OCI-LY7 (cell line): ENCODE data around the gene CD74. TPM values are rescaled to one million over a fixed set of nuclear protein-coding genes. Genes with fewer than 3 reads are reported as not detected.

ENCODE experiments used
- BruUV-seq: library from RNA; stranded (reverse); fragments of 400-500 nt; replicated peaks from 2 replicates; lab custom pipeline; 2021; lab: Mats Ljungman, UMichigan
- CTCF ChIA-PET: fragments of 300-600 bp; sonication (Branson Sonifier 250); formaldehyde crosslinking; loops from one replicate; lab custom pipeline; 2022; ENCODE audit warnings: antibody characterized with exemption; ENCODE audit not compliant: unreplicated experiment; lab: Charles Lee
- POLR2A ChIA-PET: fragments of 300-600 bp; sonication (Branson Sonifier 250); formaldehyde crosslinking; loops from one replicate; lab custom pipeline; 2022; ENCODE audit warnings: antibody characterized with exemption; lab: Charles Lee
- DNase-seq: peaks from one replicate; pipeline ENCODE4 v3.0.0-alpha.2; 2015; ENCODE audit warnings: low spot score
- H2AFZ ChIP-seq: fragments of 200-600 bp; sonication (generic), shearing (Covaris generic); 2 replicates; pipeline ENCODE4 v1.6.1; 2014; ENCODE audit warnings: mild to moderate bottlenecking, antibody characterized with exemption, low read length, moderate library complexity
- H3K27ac ChIP-seq: fragments of 200-600 bp; sonication (generic); 2 replicates; pipeline ENCODE4 v1.5.1; 2014; ENCODE audit warnings: mixed run types, low read depth, mild to moderate bottlenecking, moderate library complexity, low read length, inconsistent platforms; ENCODE audit not compliant: poor library complexity, severe bottlenecking
- H3K36me3 ChIP-seq: fragments of 200-600 bp; sonication (generic); 2 replicates; pipeline ENCODE4 v1.6.1; 2014; ENCODE audit warnings: mild to moderate bottlenecking, antibody characterized with exemption, low read length, moderate library complexity, mixed read lengths; ENCODE audit not compliant: insufficient read depth
- H3K4me1 ChIP-seq: fragments of 200-600 bp; sonication (generic); 2 replicates; pipeline ENCODE4 v1.5.1; 2014; ENCODE audit warnings: mild to moderate bottlenecking, low read length; ENCODE audit not compliant: insufficient read depth, poor library complexity, severe bottlenecking
- H3K4me2 ChIP-seq: fragments of 200-600 bp; sonication (generic); 2 replicates; pipeline ENCODE4 v1.6.1; 2014; ENCODE audit warnings: mild to moderate bottlenecking, low read length
- H3K4me3 ChIP-seq: fragments of 200-600 bp; sonication (generic); 2 replicates; pipeline ENCODE4 v1.5.1; 2014; ENCODE audit warnings: mild to moderate bottlenecking, low read depth, low read length; ENCODE audit not compliant: poor library complexity, severe bottlenecking
- H3K79me2 ChIP-seq: fragments of 200-600 bp; sonication (generic); 2 replicates; pipeline ENCODE4 v1.6.1; 2016; ENCODE audit warnings: low read depth, mild to moderate bottlenecking, low read length, moderate library complexity, mixed read lengths; ENCODE audit not compliant: insufficient read depth
- H3K9me2 ChIP-seq: fragments of 200-600 bp; sonication (generic); 2 replicates; pipeline ENCODE4 v1.6.1; 2016; ENCODE audit warnings: mild to moderate bottlenecking, low read length, mixed read lengths; ENCODE audit not compliant: insufficient read depth
- H3K9me3 ChIP-seq: fragments of 200-600 bp; sonication (generic); 2 replicates; pipeline ENCODE4 v1.6.1; 2014; ENCODE audit warnings: mild to moderate bottlenecking, mixed run types, low read length, mixed read lengths
- H4K20me1 ChIP-seq: fragments of 200-600 bp; sonication (generic); 2 replicates; pipeline ENCODE4 v1.6.1; 2014; ENCODE audit warnings: mild to moderate bottlenecking, antibody characterized with exemption, low read length, moderate library complexity, mixed read lengths; ENCODE audit not compliant: insufficient read depth
- CTCF ChIP-seq: fragments of 200-600 bp; sonication (generic); conservative IDR thresholded peaks from 2 replicates; pipeline ENCODE4 v1.5.1; 2014; ENCODE audit warnings: mild to moderate bottlenecking, antibody characterized with exemption, low read length, moderate library complexity, mixed read lengths
- EZH2phosphoT487 ChIP-seq: fragments of 200-600 bp; sonication (generic); IDR thresholded peaks from 2 replicates; pipeline ENCODE4 v1.6.1; 2018; ENCODE audit warnings: low read depth, borderline replicate concordance, mild to moderate bottlenecking, mixed run types, antibody characterized with exemption, low read length, moderate library complexity, mixed read lengths
- intact Hi-C: fragments of 100-400 bp; cut with micrococcal nuclease; formaldehyde crosslinking; loops from one replicate; pipeline ENCODE4 v1.10.0; 2022; ENCODE audit not compliant: unreplicated experiment
- total RNA-seq, 2 experiments: library from RNA; depleted of rRNA in 1 of 2; stranded (reverse); fragments of >200 nt in 1 of 2; shearing (Covaris generic) in 1 of 2; gene quantifications; 2 replicates each; pipeline ENCODE4 v1.2.3, GENCODE V29; 2014 to 2022

The CD74 gene
- total RNA-seq, 2 experiments from 2014 or later, result 1,759 to 3,686 TPM

- Histone ChIP-seq H3K4me1 (peaks cover 10% of the 10 kb centered on the region), H2AFZ (no peak overlapping the region), H3K9me2 (no peaks in the 10 kb centered on the region), H3K27ac (no peak overlapping the region), H3K4me3 (no peak overlapping the region), H3K36me3 (peaks cover 98% of the 10 kb centered on the region), H3K79me2 (no peaks in the 10 kb centered on the region), H4K20me1 (no peaks in the 10 kb centered on the region), H3K4me2 (no peak overlapping the region), H3K9me3 (no peaks in the 10 kb centered on the region)
- POLR2A ChIA-PET, result interaction anchor here (1.2 kb wide), 1 partner anchor 31 kb away, joined by 3 read pairs; no protein-coding TSS in a partner anchor
- TF ChIP-seq CTCF (no peak), EZH2phosphoT487 (no peak)
- intact Hi-C loops, result no loop called here
- BruUV-seq, result no TSS peak
- CTCF ChIA-PET, result no interaction called here
- no peak for DNase-seq
Observed at GRCh38 chr5:150394131-150394530, 18.6 kb downstream of the CD74 start.

- POLR2A ChIA-PET, result no interaction called here
- CTCF ChIA-PET, result no interaction called here
- no TSS peak for BruUV-seq
- peaks cover 98% of the 10 kb centered on the region for H3K36me3 ChIP-seq
- H4K20me1 ChIP-seq, result no peaks in the 10 kb centered on the region
- no peaks in the 10 kb centered on the region for H3K9me2 ChIP-seq
- no peak overlapping the region for H3K4me3 ChIP-seq
- no peaks in the 10 kb centered on the region for H3K4me1 ChIP-seq
- no peaks in the 10 kb centered on the region for H3K79me2 ChIP-seq
- no peaks in the 10 kb centered on the region for H3K9me3 ChIP-seq
- DNase-seq, result no peak
- intact Hi-C loops, result no loop called here
- H2AFZ ChIP-seq, result no peak overlapping the region
- no peak overlapping the region for H3K4me2 ChIP-seq
- no peak overlapping the region for H3K27ac ChIP-seq
- TF ChIP-seq CTCF, result no peak
- no peak for TF ChIP-seq EZH2phosphoT487
Observed at GRCh38 chr5:150393096-150393645, 19.5 kb downstream of the CD74 start.

DNA sequence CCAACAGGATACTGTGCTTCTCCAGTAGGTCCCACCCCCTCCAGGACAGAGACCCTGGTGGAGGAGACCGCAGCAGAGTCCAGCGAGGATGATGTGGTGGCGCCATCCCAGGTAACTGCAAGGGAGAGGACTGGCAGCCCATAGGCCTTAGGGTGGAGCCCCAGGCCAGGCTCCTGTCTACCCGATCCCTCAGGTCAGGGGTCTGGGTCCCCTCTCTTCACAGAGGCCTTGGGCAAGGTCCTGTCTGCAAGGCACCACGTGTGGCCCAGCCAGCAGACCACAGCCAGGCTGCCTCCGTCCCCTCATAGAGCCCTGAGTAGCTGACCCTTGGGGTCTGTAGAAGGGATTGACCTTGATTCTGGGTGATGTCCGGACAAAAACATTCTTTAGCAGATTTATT is 20.0 kb downstream of the CD74 start:
- H3K79me2 ChIP-seq, result no peaks in the 10 kb centered on the region
- no peak for DNase-seq
- ChIA-PET CTCF (no interaction called here), POLR2A (no interaction called here)
- H3K9me2 ChIP-seq, result no peaks in the 10 kb centered on the region
- H3K4me3 ChIP-seq, result no peak overlapping the region
- H3K27ac ChIP-seq, result no peak overlapping the region
- intact Hi-C loops, result no loop called here
- H4K20me1 ChIP-seq, result no peaks in the 10 kb centered on the region
- H3K4me1 ChIP-seq, result no peaks in the 10 kb centered on the region
- H3K4me2 ChIP-seq, result no peak overlapping the region
- peaks cover 98% of the 10 kb centered on the region for H3K36me3 ChIP-seq
- H3K9me3 ChIP-seq, result no peaks in the 10 kb centered on the region
- no TSS peak for BruUV-seq
- TF ChIP-seq CTCF, result no peak
- no peak for TF ChIP-seq EZH2phosphoT487
- no peak overlapping the region for H2AFZ ChIP-seq
